Left ventricle myocardium superior (tissue), 1 donor: ENCODE data around the gene BCL6B. TPM values are rescaled to one million over a fixed set of nuclear protein-coding genes. Genes with fewer than 3 reads are reported as not detected.
A peak's percentile ranks its signal among the peaks of the same experiment; 100 is the strongest.

Experiments used
- ATAC-seq: fragments of 200-7000 bp; cut with Tn5 transposase; one replicate; pipeline ENCODE4 v1.9.1; 2020; ENCODE audit warnings: mild to moderate bottlenecking, moderate library complexity
- DNase-seq: peaks from one replicate; pipeline ENCODE4 v3.0.0-alpha.2; 2020
- intact Hi-C: fragments of 100-400 bp; cut with micrococcal nuclease; formaldehyde crosslinking; loops from one replicate; pipeline ENCODE4 v1.11.0; 2022
- total RNA-seq: library from RNA; stranded (reverse); fragmentation: NEBNext Ultra II Directional; extraction: Animal tissue kit (Norgen Biotek cat#: 25700); gene quantifications from one replicate; pipeline ENCODE4 v1.2.1, GENCODE V29; 2021
- donor health status: DM: no; HTN: yes; CAD: no; lungs with severe emphysema.

BCL6B gene
- total RNA-seq, 1 donor from 2014 or later, result 13.1 TPM

- peak; percentile 56 for ATAC-seq
- intact Hi-C loops, result no loop called here
- peak; percentile 94 for DNase-seq
Observed at GRCh38 chr17:7023576-7024401, 939 bp downstream of the BCL6B start.

GRCh38 chr17:7024402-7024785 lies 1.5 kb downstream of the BCL6B start:
- ATAC-seq, result no peak
- intact Hi-C loops, result no loop called here
- DNase-seq, result no peak

- ATAC-seq, result no peak
- no peak for DNase-seq
- intact Hi-C loops, result no loop called here
Observed at GRCh38 chr17:7025245-7025644, 2.4 kb downstream of the BCL6B start.

- intact Hi-C loops, result no loop called here
- DNase-seq, result no peak
- ATAC-seq, result no peak
Observed at GRCh38 chr17:7026471-7027115, 3.7 kb downstream of the BCL6B start.

- DNase-seq (no peak), ATAC-seq (no peak)
- intact Hi-C loops, result no loop called here
Observed at GRCh38 chr17:7027335-7027734, 4.5 kb downstream of the BCL6B start.

GRCh38 chr17:7029096-7029495 lies 6.2 kb downstream of the BCL6B start:
- intact Hi-C loops, result no loop called here
- ATAC-seq (no peak), DNase-seq (no peak)

GRCh38 chr17:7029659-7030058 lies 6.8 kb downstream of the BCL6B start:
- ATAC-seq (peak; percentile 57), DNase-seq (no peak)
- intact Hi-C loops, result no loop called here

- ATAC-seq, result peak; percentile 47
Observed at GRCh38 chr17:7034955-7035590, 12.2 kb downstream of the BCL6B start.

GRCh38 chr17:7035591-7036368 lies 12.9 kb downstream of the BCL6B start, which contains the start of gene SLC16A13:
Gene SLC16A13 (plus strand): TSS chr17:7036015. CDS start chr17:7036383, 368 bp downstream.
- intact Hi-C loops, result no loop called here
- peak; percentile 96 for ATAC-seq
- peak; percentile 95 for DNase-seq

More at GRCh38 chr17:7034955-7035590, 12.2 kb downstream of the BCL6B start:
- DNase-seq, result no peak
- intact Hi-C loops, result no loop called here

- no peak for DNase-seq
- no peak for ATAC-seq
- intact Hi-C loops, result no loop called here
Observed at GRCh38 chr17:7038025-7038862, 15.4 kb downstream of the BCL6B start.

- ATAC-seq (no peak), DNase-seq (no peak)
- intact Hi-C loops, result no loop called here
Observed at GRCh38 chr17:7039832-7040231, 17.0 kb downstream of the BCL6B start.

GRCh38 chr17:7041607-7042500 lies 19.0 kb downstream of the BCL6B start:
- intact Hi-C loops, result no loop called here
- peak; percentile 4 for ATAC-seq
- no peak for DNase-seq

GRCh38 chr17:7042501-7043181 lies 19.8 kb downstream of the BCL6B start:
- peak; percentile 20 for ATAC-seq
- peak; percentile 49 for DNase-seq
- intact Hi-C loops, result no loop called here

GRCh38 chr17:7043182-7043496 lies 20.3 kb downstream of the BCL6B start:
- DNase-seq (no peak), ATAC-seq (peak; percentile 50)
- intact Hi-C loops, result no loop called here

- ATAC-seq (peak; percentile 47), DNase-seq (peak; percentile 67)
- intact Hi-C loops, result no loop called here
Observed at GRCh38 chr17:7043497-7044198, 20.8 kb downstream of the BCL6B start, which contains the start of gene SLC16A11. Gene SLC16A11 (minus strand): TSS chr17:7044092. CDS start chr17:7043513, 579 bp downstream.

- intact Hi-C loops, result loop anchor here (5.0 kb wide), 1 partner anchor 92 kb away; no protein-coding TSS in a partner anchor
- DNase-seq, result no peak
- ATAC-seq, result peak; percentile 43
Observed at GRCh38 chr17:7045492-7046126, 22.8 kb downstream of the BCL6B start.
